Neutrophil (primary cell): ENCODE results near the gene ZXDC.
A peak's percentile ranks its signal among the peaks of the same experiment; 100 is the strongest.

ENCODE experiments used
- H3K27ac ChIP-seq: fragments of 200-600 bp; sonication (generic); 2 replicates; pipeline ENCODE4 v1.5.1; 2016; ENCODE audit warnings: mild to moderate bottlenecking, moderate library complexity
- H3K27me3 ChIP-seq: fragments of 200-600 bp; sonication (generic); 2 replicates; pipeline ENCODE4 v1.6.0; 2016; ENCODE audit warnings: mild to moderate bottlenecking
- H3K36me3 ChIP-seq: fragments of 200-600 bp; sonication (generic); 2 replicates; pipeline ENCODE4 v1.5.1; 2017
- H3K4me1 ChIP-seq, 2 experiments: fragments of 200-600 bp in 1 of 2; sonication (generic) in 1 of 2; 1 replicate in 1 of 2; 2 replicates in 1 of 2; pipeline versions ENCODE4 v1.5.1 to v1.6.1; 2013 to 2016; ENCODE audit warnings: low read depth in 1 of 2, low read length in 1 of 2, mild to moderate bottlenecking in 1 of 2, moderate library complexity in 1 of 2; ENCODE audit not compliant: control insufficient read depth in 1 of 2, insufficient read depth in 1 of 2
- H3K4me3 ChIP-seq, 2 experiments: fragments of 200-600 bp in 1 of 2; sonication (generic) in 1 of 2; 1 replicate in 1 of 2; 2 replicates in 1 of 2; pipeline ENCODE4 v1.5.1; 2013 to 2016; ENCODE audit warnings: low read depth in 1 of 2, low read length in 1 of 2, mild to moderate bottlenecking in 1 of 2, moderate library complexity in 1 of 2
- H3K9me3 ChIP-seq: fragments of 200-600 bp; sonication (generic); 2 replicates; pipeline ENCODE4 v1.5.1; 2016
- TF ChIP-seq, protein P1 (sequence below): fragments of 200-600 bp; sonication (generic); IDR thresholded peaks from 2 replicates; pipeline ENCODE4 v1.5.1; 2016; ENCODE audit warnings: antibody characterized with exemption

Gene ZXDC

DNA sequence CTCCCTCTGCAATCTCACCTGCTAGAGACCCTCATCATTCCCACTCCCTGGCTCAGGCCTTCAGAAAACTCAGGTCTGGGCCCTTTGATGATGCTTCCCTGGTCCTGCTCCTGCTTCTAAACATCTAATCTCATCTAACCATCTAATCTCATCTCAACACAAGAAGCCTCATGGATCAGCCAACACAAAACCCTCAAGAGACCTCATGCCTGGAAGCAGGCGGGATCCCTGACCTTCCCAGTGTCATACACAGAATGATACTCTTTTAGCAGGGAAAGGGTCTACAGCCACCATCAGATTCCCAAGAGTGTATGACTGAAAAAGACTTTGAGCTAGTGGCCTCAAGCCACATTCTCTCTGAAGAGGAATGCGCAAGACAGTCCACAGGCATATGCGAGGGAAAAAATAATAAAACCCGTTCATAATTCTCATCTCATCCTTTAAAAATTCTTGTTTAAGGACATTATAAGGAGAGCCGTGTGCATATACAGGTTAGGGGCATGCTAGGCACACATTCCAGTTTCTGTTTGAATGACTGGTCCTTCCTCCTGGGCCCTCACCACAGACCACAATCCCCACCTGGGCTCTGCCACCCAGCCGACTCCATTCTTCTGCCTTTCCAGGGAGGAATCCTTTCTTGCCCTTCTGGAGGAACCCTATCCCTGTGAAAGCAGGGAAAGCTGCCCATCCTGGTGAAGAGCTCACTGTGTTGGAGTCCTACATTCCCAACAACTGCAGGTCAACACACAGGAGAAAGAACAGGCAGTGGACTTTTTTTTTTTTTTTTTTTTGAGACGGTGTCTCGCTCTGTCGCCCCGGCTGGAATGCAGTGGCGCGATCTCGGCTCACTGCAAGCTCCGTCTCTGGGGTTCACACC lies 2.2 kb downstream of the ZXDC start:
- TF ChIP-seq, protein P1, sequence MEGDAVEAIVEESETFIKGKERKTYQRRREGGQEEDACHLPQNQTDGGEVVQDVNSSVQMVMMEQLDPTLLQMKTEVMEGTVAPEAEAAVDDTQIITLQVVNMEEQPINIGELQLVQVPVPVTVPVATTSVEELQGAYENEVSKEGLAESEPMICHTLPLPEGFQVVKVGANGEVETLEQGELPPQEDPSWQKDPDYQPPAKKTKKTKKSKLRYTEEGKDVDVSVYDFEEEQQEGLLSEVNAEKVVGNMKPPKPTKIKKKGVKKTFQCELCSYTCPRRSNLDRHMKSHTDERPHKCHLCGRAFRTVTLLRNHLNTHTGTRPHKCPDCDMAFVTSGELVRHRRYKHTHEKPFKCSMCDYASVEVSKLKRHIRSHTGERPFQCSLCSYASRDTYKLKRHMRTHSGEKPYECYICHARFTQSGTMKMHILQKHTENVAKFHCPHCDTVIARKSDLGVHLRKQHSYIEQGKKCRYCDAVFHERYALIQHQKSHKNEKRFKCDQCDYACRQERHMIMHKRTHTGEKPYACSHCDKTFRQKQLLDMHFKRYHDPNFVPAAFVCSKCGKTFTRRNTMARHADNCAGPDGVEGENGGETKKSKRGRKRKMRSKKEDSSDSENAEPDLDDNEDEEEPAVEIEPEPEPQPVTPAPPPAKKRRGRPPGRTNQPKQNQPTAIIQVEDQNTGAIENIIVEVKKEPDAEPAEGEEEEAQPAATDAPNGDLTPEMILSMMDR, result no peak
- peak overlapping the region; percentile 40 to 77 for H3K4me3 ChIP-seq

DNA sequence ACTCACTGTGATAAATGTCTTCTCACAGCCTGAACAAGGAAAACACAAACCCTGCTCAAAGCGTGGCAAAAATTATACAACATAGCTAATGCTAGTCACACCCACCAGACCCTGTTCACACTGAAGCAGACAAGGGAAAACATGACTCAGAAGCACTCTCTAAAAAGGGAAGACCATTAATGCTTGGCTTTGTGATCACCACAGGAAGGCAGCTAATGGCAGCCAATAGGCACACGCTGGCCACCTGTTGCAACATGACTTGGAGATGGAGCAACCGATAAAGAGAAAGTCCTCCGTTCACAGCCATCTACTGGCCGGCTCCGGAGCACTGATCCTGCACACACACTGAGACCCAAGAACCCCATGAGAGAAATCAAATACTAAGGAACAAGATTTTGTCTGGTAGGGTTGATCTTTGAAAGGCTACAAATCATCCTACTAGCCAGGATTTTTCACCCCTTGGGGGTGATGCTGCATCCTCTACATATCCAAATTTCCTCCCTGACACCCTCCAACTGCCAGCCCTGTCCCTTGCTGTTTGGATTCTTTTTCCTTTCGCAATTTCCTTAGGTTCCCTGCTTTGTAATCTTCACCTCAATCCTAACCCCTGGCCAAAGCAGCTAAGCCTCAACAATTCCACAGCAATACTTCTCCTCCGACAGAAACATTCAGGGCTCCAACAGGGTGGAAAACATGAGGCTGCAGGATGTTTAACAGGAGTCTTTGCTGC lies 3.2 kb downstream of the ZXDC start:
- peak overlapping the region; percentile 40 to 77 for H3K4me3 ChIP-seq
- H3K27me3 ChIP-seq, result no peaks in the 10 kb centered on the region
- H3K9me3 ChIP-seq, result no peaks in the 10 kb centered on the region
- H3K27ac ChIP-seq, result peak overlapping the region; percentile 96
- peaks cover 40% of the 10 kb centered on the region for H3K36me3 ChIP-seq
- TF ChIP-seq, protein P1, result peak; percentile 63
- peaks cover 62 to 72% of the 10 kb centered on the region in 2 experiments for H3K4me1 ChIP-seq

More for the DNA sequence above, 2.2 kb downstream of the ZXDC start:
- Histone ChIP-seq H3K9me3 (no peaks in the 10 kb centered on the region), H3K4me1 (peaks cover 51 to 61% of the 10 kb centered on the region in 2 experiments), H3K27me3 (no peaks in the 10 kb centered on the region), H3K36me3 (peaks cover 29% of the 10 kb centered on the region), H3K27ac (peak overlapping the region; percentile 96)

DNA sequence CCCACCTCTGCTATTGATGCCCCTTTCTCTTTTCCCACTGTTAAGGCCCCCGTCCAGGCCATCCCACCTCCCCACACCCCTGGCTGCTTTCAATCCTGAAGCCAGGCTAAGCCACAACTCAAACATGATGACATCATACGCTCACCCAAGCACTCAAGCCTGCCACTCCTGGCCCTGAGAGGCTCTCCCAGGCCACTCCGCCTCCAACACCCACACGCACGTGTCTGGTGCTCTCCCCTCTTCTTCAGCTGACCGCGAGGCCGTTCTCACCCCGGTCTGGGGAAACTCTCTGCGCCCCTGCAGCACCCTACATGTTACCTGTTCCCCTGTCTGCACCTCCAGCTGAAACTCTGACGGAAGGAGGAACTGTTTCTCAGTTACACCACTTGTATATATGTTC lies 6.2 kb downstream of the ZXDC start:
- TF ChIP-seq, protein P1, result no peak
- H3K4me1 ChIP-seq, result peaks cover 79 to 85% of the 10 kb centered on the region in 2 experiments
- H3K36me3 ChIP-seq, result peaks cover 67% of the 10 kb centered on the region
- peak overlapping the region; percentile 96 for H3K27ac ChIP-seq
- H3K27me3 ChIP-seq, result no peaks in the 10 kb centered on the region
- no peak overlapping the region for H3K4me3 ChIP-seq
- no peaks in the 10 kb centered on the region for H3K9me3 ChIP-seq

DNA sequence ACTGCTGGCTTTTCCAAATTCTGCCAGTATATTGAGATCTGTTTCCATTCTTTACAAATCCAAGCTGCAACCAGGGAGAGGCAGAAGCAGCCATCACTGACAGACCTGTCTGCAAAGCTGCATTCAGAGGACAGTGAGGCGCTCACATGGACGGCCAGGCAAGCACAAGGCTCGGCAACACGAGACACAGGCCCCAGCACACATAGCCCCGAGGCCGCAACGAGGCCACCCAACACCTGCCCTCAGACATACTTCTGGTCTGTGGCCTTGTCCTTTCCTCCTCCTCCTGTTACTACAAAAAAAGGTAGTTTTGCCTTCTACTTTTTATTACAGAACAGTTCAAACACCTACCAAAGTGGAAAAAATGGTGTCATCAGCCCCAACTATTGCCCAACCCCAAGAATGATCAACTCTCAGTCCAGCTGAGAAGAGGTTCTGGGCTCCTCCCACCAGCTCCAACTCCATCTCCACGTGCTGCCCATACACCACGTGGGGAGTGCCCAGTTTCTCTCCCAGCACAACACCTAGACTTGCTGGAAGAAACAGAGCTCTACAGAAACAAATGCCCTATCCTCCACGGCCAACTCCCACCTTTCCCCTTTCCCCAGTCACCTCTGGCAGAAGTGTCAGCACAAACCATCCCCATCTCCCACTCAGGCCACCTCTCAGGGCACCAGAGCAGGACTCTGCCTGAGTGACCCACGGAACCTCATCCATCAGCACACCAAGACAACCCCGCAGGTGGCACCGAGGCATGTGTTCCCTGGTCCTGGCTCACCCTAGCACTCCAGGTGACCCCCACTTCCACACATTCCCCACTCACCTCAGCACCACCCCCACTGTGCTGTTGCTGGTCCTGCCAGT lies 7.4 kb downstream of the ZXDC start:
- TF ChIP-seq, protein P1, result no peak
- Histone ChIP-seq H3K27me3 (no peaks in the 10 kb centered on the region), H3K4me3 (no peak overlapping the region), H3K27ac (peak overlapping the region; percentile 96), H3K4me1 (peaks cover 71 to 79% of the 10 kb centered on the region in 2 experiments), H3K9me3 (no peaks in the 10 kb centered on the region), H3K36me3 (peaks cover 79% of the 10 kb centered on the region)

DNA sequence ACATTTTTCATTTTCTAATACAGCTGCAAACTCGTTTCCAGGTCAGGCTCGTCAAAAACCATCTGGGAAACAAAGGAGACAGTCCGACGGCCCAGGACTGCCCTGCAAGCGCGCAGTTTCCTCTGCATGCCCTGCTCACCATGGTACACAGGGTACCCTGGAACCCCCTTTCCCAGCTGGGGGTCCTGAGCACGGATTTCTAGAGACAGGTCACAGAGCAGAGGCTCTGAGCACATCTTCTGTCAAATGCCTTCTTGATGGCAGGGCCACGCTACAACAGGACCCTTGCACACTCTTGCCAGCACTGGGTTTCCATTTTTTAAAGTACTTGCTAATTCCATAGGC lies 8.1 kb downstream of the ZXDC start:
- no peaks in the 10 kb centered on the region for H3K27me3 ChIP-seq
- H3K36me3 ChIP-seq, result peaks cover 86% of the 10 kb centered on the region
- H3K9me3 ChIP-seq, result no peaks in the 10 kb centered on the region
- peaks cover 65 to 72% of the 10 kb centered on the region in 2 experiments for H3K4me1 ChIP-seq
- TF ChIP-seq, protein P1, result no peak
- no peak overlapping the region for H3K4me3 ChIP-seq
- peak overlapping the region; percentile 96 for H3K27ac ChIP-seq
